Activated naive CD8-positive, alpha-beta T cell (primary cell): Measurements from ENCODE around the gene FBRSL1.
"Not testable (repeated sequence)": the region's sequence is repeated elsewhere in the genome, so short reads cannot be mapped to it uniquely, and the experiment has no call there.

ENCODE experiments used
- H3K27ac Mint-ChIP-seq: one replicate; pipeline ENCODE4 v1.8.0; 2021; ENCODE audit warnings: mixed read lengths
- H3K27me3 Mint-ChIP-seq: one replicate; pipeline ENCODE4 v1.8.0; 2021; ENCODE audit warnings: mixed read lengths
- H3K36me3 Mint-ChIP-seq: one replicate; pipeline ENCODE4 v1.8.0; 2021; ENCODE audit warnings: mixed read lengths
- H3K4me1 Mint-ChIP-seq: one replicate; pipeline ENCODE4 v1.8.0; 2021; ENCODE audit warnings: low read depth, mixed read lengths
- H3K4me3 Mint-ChIP-seq: one replicate; pipeline ENCODE4 v1.8.0; 2021; ENCODE audit warnings: mild to moderate bottlenecking, mixed read lengths
- H3K9me3 Mint-ChIP-seq: one replicate; pipeline ENCODE4 v1.8.0; 2021; ENCODE audit warnings: low read depth, mixed read lengths

The FBRSL1 gene

GRCh38 chr12:132522592-132523380 is 32.8 kb downstream of the FBRSL1 start:
- H3K36me3 Mint-ChIP-seq: peaks cover 15% of the 10 kb centered on the region
- no peak overlapping the region for H3K4me3 Mint-ChIP-seq
- no peaks in the 10 kb centered on the region for H3K9me3 Mint-ChIP-seq
- no peaks in the 10 kb centered on the region for H3K27me3 Mint-ChIP-seq
- H3K4me1 Mint-ChIP-seq: peaks cover 11% of the 10 kb centered on the region
- H3K27ac Mint-ChIP-seq: no peak overlapping the region

GRCh38 chr12:132523576-132524331 is 33.8 kb downstream of the FBRSL1 start:
- peaks cover 8% of the 10 kb centered on the region for H3K4me1 Mint-ChIP-seq
- peaks cover 7% of the 10 kb centered on the region for H3K36me3 Mint-ChIP-seq
- H3K9me3 Mint-ChIP-seq: no peaks in the 10 kb centered on the region
- H3K27ac Mint-ChIP-seq: no peak overlapping the region
- no peaks in the 10 kb centered on the region for H3K27me3 Mint-ChIP-seq
- H3K4me3 Mint-ChIP-seq: no peak overlapping the region

DNA sequence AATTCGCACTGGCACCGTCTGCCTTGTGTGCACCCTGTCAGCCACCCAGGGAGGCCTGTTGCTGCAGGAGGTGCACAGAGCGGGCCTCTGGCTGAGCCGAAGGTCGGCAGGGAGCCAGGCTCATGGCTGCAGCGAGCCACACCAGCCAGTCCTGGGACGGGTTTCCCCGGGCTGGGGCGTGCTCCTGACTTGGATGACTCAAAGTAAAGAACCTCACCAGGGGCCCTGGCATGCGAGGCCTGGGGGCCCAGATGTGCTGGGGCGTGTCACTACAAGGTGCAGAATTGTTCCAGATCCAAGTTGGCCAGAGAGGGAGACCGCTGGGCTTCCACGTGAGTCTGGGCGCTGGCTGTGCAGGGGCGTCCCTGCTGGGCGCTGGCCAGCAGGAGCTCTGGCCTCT is 34.5 kb downstream of the FBRSL1 start:
- H3K36me3 Mint-ChIP-seq: peaks cover under 1% of the 10 kb centered on the region

GRCh38 chr12:132525011-132525832 is 35.3 kb downstream of the FBRSL1 start:
- Mint-ChIP-seq H3K36me3 (no peaks in the 10 kb centered on the region), H3K27ac (no peak overlapping the region), H3K4me3 (no peak overlapping the region), H3K4me1 (peaks cover 7% of the 10 kb centered on the region), H3K9me3 (no peaks in the 10 kb centered on the region), H3K27me3 (no peaks in the 10 kb centered on the region)

More for the DNA sequence above, 34.5 kb downstream of the FBRSL1 start:
- Mint-ChIP-seq H3K9me3 (no peaks in the 10 kb centered on the region), H3K27ac (no peak overlapping the region), H3K27me3 (no peaks in the 10 kb centered on the region), H3K4me1 (peaks cover 8% of the 10 kb centered on the region), H3K4me3 (no peak overlapping the region)

- no peak overlapping the region for H3K27ac Mint-ChIP-seq
- peaks cover 6% of the 10 kb centered on the region for H3K4me1 Mint-ChIP-seq
- H3K36me3 Mint-ChIP-seq: no peaks in the 10 kb centered on the region
Measured at GRCh38 chr12:132525833-132526455, 36.0 kb downstream of the FBRSL1 start.

GRCh38 chr12:132527186-132527882 is 37.4 kb downstream of the FBRSL1 start:
- H3K4me1 Mint-ChIP-seq: peaks cover 1% of the 10 kb centered on the region
- H3K9me3 Mint-ChIP-seq: no peaks in the 10 kb centered on the region
- H3K27ac Mint-ChIP-seq: no peak overlapping the region
- H3K36me3 Mint-ChIP-seq: no peaks in the 10 kb centered on the region
- H3K4me3 Mint-ChIP-seq: no peak overlapping the region
- no peaks in the 10 kb centered on the region for H3K27me3 Mint-ChIP-seq

More at GRCh38 chr12:132525833-132526455, 36.0 kb downstream of the FBRSL1 start:
- H3K4me3 Mint-ChIP-seq: no peak overlapping the region
- no peaks in the 10 kb centered on the region for H3K9me3 Mint-ChIP-seq
- no peaks in the 10 kb centered on the region for H3K27me3 Mint-ChIP-seq

DNA sequence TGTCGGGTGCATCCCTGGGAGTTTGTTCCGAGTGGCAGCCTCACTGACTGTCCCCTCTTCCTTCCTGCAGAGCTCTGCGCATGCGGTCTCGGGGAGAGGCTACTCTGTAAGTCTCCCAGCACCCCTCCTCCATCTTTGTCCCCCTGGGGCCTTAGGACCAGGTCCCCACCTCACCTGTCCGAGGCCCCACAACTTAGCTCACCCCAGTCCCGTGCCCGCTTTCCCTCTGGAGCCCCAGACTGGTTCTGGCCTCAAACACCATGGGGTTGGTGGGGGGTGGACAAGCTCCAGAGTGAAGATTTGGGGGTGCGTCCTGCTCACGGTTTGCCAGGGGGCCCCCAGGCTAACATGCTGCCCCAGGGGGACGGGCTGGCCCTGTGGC is 37.9 kb downstream of the FBRSL1 start:
- Mint-ChIP-seq H3K36me3 (no peaks in the 10 kb centered on the region), H3K9me3 (no peaks in the 10 kb centered on the region), H3K27me3 (no peaks in the 10 kb centered on the region), H3K4me3 (no peak overlapping the region), H3K27ac (no peak overlapping the region), H3K4me1 (peaks cover 1% of the 10 kb centered on the region)

DNA sequence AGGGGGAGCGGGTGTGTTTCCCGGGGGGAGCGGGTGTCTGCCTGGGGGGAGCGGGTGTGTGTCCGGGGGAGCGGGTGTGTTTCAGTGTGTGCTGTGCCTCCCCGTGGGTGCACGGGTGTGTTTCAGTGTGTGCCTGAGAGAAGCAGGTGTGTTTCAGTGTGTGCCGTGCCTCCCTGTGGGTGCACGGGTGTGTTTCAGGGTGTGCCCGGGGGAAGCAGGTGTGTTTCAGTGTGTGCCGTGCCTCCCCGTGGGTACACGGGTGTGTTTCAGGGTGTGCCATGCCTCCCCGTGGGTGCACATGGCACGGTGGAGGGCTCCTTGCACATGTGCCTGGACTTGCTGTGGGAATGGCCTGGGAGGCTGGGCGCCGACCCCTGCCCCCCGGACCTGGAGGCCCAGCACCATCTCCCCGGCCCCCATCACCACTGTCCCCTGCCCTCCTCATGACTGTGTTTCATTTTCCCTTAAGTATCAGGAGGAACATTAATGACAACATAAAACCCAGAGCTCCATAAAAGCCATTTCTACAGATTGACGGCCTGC is 38.7 kb downstream of the FBRSL1 start:
- H3K9me3 Mint-ChIP-seq: no peaks in the 10 kb centered on the region
- H3K27ac Mint-ChIP-seq: no peak overlapping the region
- H3K4me3 Mint-ChIP-seq: no peak overlapping the region
- no peaks in the 10 kb centered on the region for H3K36me3 Mint-ChIP-seq
- H3K4me1 Mint-ChIP-seq: peaks cover 1% of the 10 kb centered on the region
- H3K27me3 Mint-ChIP-seq: no peaks in the 10 kb centered on the region

DNA sequence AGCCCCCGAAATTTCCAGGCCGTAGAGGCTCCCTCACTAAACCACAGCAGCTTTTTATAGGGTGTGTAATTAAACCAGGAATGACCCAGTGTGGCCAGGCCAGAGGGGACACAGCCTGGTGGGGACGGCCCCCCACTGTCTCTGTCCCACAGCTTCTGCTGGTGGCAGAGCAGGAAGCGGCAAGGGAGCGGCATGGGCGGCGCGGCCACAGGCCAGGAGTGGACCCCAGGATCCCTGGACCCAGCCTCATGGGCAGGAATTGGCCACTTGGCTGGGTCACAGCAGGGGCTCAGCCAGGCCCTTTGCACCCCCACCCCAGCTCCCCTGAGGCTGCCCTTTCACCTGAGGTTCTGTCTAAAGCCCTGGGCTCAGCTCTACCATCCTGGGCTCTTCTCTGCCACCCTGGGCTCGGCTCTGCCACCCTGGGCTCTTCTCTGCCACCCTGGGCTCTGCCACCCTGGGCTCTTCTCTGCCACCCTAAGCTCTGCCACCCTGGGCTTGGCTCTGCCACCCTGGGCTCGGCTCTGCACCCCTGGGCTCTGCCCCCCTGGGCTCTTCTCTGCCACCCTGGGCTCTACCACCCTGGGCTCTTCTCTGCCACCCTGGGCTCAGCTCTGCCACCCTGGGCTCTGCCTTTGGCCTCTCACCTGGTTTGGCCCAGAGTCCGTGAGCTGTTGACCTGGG is 39.3 kb downstream of the FBRSL1 start:
- no peaks in the 10 kb centered on the region for H3K36me3 Mint-ChIP-seq
- no peaks in the 10 kb centered on the region for H3K4me1 Mint-ChIP-seq
- no peak overlapping the region for H3K27ac Mint-ChIP-seq
- H3K4me3 Mint-ChIP-seq: no peak overlapping the region
- no peaks in the 10 kb centered on the region for H3K9me3 Mint-ChIP-seq
- no peaks in the 10 kb centered on the region for H3K27me3 Mint-ChIP-seq

DNA sequence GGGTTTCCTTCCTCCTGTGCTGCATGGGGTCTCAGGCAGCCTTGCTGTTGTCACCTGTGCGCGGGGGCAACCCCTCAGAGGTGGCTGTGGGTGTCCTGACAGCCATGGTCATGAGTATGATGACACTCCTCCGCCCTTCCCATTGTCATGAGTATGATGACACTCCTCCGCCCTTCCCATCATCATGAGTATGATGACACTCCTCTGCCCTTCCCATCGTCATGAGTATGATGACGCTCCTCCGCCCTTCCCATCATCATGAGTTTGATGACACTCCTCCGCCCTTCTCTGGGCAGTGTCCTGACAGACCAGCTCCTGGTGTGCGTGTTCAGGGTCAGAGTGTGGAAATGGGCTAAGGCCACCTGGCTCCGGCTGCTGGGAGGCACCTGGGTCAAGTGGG is 40.0 kb downstream of the FBRSL1 start:
- Mint-ChIP-seq H3K9me3 (no peaks in the 10 kb centered on the region), H3K27me3 (no peaks in the 10 kb centered on the region), H3K4me3 (no peak overlapping the region), H3K4me1 (no peaks in the 10 kb centered on the region), H3K27ac (no peak overlapping the region), H3K36me3 (no peaks in the 10 kb centered on the region)

DNA sequence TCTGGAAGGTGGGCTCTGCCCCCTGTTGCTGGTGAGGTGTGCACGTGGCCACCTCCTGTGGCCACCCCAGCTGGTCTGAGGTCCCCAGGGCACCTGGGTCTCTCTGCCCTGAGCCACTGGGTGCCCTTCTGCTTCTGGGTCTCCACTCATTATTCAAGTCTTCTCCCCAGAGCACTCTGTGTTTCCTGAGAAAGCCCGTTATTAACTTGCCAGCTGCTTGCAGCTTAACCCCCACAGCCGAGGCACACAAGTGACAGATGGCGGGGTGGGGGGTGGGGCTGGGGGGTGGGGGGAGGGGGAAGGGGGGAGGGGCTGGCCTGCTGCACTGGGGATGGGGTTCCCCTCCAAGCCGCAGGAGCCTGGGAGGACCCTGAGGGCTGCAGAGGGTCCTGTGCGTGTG is 40.5 kb downstream of the FBRSL1 start:
- Mint-ChIP-seq H3K4me3 (no peak overlapping the region), H3K27me3 (no peaks in the 10 kb centered on the region), H3K27ac (no peak overlapping the region), H3K9me3 (no peaks in the 10 kb centered on the region), H3K36me3 (no peaks in the 10 kb centered on the region), H3K4me1 (no peaks in the 10 kb centered on the region)

GRCh38 chr12:132530851-132531250 is 40.9 kb downstream of the FBRSL1 start:
- Mint-ChIP-seq H3K4me1 (no peaks in the 10 kb centered on the region), H3K4me3 (no peak overlapping the region), H3K9me3 (peaks cover 2% of the 10 kb centered on the region), H3K27ac (no peak overlapping the region), H3K27me3 (no peaks in the 10 kb centered on the region), H3K36me3 (no peaks in the 10 kb centered on the region)

- not testable (repeated sequence) for H3K27ac Mint-ChIP-seq, H3K36me3 Mint-ChIP-seq, H3K27me3 Mint-ChIP-seq, H3K4me1 Mint-ChIP-seq, H3K9me3 Mint-ChIP-seq, H3K4me3 Mint-ChIP-seq
Measured at GRCh38 chr12:132532711-132533583, 43.0 kb downstream of the FBRSL1 start.
